Suprapubic skin (tissue), 4 donors: ENCODE data around the gene FANK1.

Experiments
- EP300 ChIP-seq: sonication (generic); formaldehyde crosslinking; IDR thresholded peaks from one replicate; pipeline ENCODE4 v1.6.1; 2017; ENCODE audit warnings: antibody characterized with exemption
- POLR2AphosphoS5 ChIP-seq, 3 donors: sonication (generic); formaldehyde crosslinking; IDR thresholded peaks; one replicate each; pipeline ENCODE4 v1.6.1; 2017; ENCODE audit warnings: antibody characterized with exemption in 3 of 3
- TF ChIP-seq, protein P1 (sequence below), 2 donors: fragments of 200-600 bp in 1 of 2; fragments of 450-650 bp in 1 of 2; sonication (generic) in 1 of 2; IDR thresholded peaks; one replicate each; pipeline ENCODE4 v1.5.1; 2016 to 2019; ENCODE audit warnings: antibody characterized with exemption in 2 of 2, mild to moderate bottlenecking in 1 of 2, moderate library complexity in 1 of 2

DNA sequence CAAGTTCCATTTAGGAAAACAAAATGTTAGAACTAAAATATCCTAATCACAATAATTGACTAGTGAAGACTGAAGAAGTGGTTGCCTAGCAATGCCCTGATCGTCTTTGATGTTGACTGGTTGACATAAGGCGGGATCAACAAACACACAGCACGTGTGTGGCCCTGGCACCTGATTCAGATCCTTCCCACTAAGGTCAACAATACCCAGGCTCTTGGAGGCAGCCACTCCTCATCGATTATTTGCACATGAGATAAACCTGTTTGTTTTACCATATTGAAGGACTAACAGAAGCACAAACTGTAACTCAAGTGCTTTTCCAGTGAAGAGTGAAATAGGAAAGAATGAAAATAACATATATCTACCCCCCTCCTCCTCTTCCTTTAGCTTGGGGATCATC, 15.6 kb downstream of the FANK1 start:
- TF ChIP-seq, protein P1, sequence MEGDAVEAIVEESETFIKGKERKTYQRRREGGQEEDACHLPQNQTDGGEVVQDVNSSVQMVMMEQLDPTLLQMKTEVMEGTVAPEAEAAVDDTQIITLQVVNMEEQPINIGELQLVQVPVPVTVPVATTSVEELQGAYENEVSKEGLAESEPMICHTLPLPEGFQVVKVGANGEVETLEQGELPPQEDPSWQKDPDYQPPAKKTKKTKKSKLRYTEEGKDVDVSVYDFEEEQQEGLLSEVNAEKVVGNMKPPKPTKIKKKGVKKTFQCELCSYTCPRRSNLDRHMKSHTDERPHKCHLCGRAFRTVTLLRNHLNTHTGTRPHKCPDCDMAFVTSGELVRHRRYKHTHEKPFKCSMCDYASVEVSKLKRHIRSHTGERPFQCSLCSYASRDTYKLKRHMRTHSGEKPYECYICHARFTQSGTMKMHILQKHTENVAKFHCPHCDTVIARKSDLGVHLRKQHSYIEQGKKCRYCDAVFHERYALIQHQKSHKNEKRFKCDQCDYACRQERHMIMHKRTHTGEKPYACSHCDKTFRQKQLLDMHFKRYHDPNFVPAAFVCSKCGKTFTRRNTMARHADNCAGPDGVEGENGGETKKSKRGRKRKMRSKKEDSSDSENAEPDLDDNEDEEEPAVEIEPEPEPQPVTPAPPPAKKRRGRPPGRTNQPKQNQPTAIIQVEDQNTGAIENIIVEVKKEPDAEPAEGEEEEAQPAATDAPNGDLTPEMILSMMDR (IDR thresholded peaks at IDR 0.05): no peak
- TF ChIP-seq POLR2AphosphoS5 (IDR thresholded peaks at IDR 0.05) (no peak), EP300 (no peak)
